LNCaP clone FGC (cell line): ENCODE results near the gene RSBN1L.
"Not testable (repeated sequence)": the region's sequence is repeated elsewhere in the genome, so short reads cannot be mapped to it uniquely, and the experiment has no call there.

Experiments used
- DNase-seq: peaks from one replicate; pipeline ENCODE4 v3.0.0-alpha.2; 2011; ENCODE audit warnings: low read depth
- H3K4me3 ChIP-seq: 2 replicates; pipeline ENCODE4 v1.5.1; 2011; ENCODE audit warnings: mild to moderate bottlenecking, low read depth, low read length, control low read depth
- TF ChIP-seq, protein P1 (sequence below): IDR thresholded peaks from 2 replicates; pipeline ENCODE4 v1.5.1; 2012; ENCODE audit warnings: mild to moderate bottlenecking; ENCODE audit not compliant: control insufficient read depth, insufficient read depth; ENCODE audit errors: extremely low read depth

RSBN1L gene

DNA sequence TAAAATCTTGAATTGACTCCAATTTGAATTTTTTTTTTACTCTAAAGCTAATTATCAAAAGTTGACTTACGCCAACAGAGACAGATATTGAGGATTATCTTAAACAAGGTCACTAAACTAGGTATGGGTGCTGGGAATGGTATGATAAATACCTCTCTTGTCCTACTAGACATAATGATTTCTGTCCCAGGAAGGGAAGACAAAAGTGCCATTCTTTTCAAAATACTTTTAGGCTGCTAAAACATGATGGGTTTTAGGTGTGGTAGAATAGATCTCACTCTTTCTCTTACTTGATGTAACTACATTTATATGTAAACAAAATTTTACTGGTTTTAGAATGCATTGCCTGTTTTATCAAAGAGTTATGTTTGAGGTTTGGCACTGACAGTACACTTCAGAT, 86.9 kb downstream of the RSBN1L start:
- no peak overlapping the region for H3K4me3 ChIP-seq
- TF ChIP-seq, protein P1, sequence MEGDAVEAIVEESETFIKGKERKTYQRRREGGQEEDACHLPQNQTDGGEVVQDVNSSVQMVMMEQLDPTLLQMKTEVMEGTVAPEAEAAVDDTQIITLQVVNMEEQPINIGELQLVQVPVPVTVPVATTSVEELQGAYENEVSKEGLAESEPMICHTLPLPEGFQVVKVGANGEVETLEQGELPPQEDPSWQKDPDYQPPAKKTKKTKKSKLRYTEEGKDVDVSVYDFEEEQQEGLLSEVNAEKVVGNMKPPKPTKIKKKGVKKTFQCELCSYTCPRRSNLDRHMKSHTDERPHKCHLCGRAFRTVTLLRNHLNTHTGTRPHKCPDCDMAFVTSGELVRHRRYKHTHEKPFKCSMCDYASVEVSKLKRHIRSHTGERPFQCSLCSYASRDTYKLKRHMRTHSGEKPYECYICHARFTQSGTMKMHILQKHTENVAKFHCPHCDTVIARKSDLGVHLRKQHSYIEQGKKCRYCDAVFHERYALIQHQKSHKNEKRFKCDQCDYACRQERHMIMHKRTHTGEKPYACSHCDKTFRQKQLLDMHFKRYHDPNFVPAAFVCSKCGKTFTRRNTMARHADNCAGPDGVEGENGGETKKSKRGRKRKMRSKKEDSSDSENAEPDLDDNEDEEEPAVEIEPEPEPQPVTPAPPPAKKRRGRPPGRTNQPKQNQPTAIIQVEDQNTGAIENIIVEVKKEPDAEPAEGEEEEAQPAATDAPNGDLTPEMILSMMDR: no peak
- no peak for DNase-seq

DNA sequence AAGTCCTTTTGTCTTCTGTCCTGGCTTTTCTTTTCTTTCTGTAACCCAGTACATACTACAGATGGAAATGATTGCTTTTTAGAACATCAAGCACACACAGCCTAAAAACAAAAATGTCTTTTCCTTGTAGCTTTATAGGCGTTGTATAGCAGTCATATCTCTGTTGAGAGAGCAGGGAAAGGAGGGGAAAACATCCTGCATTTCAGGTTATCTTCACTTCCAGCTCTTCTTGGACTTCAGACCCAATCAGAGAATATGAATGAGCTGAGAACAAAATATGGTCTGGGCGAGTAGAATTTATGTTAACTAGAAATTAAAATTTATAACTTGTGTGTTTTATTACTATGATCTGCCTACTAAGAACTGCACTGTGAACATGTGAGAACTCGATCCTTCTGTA, 87.3 kb downstream of the RSBN1L start:
- no peak for DNase-seq
- TF ChIP-seq, protein P1: no peak
- H3K4me3 ChIP-seq: no peak overlapping the region

DNA sequence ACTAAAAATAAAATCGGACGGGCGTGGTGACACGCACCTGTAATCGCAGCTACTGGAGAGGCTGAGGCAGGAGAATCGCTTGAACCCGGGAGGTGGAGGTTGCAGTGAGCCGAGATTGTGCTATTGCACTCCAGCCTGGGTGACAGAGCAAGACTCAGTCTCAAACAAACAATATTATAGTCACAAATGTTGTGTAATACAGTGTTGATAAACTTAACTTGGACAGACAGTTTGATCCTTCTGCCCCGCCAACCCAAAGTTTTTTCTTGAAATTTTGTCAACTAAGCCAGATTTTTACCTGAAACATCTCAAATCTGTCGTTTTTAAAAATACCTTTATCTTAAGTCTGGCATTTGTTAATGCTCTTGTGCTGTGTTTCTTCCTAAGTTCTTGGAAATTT, 88.2 kb downstream of the RSBN1L start:
- H3K4me3 ChIP-seq, DNase-seq: not testable (repeated sequence)

DNA sequence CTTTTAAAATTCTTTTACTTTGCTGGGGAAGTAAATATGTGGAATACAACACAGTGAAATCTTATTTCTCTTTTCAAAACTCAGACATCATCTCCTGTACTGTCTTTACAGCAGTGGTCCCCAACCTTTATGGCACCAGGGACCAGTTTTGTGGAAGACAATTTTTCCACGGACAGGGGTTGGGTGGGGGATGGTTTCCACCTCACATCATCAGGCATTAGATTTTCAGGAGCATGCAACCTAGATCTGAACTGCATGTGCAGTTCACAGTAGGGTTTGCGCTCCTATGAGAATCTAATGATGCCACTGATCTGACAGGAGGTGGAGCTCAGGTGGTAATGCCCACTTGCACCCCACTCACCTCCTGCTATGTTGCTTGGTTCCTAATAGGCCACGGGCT, 89.8 kb downstream of the RSBN1L start:
- no peak overlapping the region for H3K4me3 ChIP-seq
- TF ChIP-seq, protein P1: no peak
- DNase-seq: no peak

DNA sequence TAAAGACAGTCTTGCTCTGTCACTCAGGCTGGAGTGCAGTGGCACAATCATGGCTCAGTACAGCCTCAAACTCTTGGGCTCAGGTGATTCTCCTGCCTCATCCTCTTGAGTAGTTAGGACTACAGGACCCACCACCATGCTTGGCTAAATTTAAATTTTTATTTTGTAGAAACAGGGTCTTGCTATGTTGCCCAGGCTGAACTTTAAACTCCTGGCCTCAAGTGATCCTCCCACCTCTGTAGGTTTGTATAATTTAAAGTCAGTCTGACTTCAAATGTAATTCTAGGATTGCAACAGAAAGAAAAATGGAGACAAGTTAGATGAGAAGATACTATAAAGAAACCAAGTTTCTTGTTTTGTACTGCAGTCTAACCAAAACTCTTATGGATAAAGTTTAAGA, 90.5 kb downstream of the RSBN1L start:
- no peak overlapping the region for H3K4me3 ChIP-seq
- TF ChIP-seq, protein P1: no peak
- DNase-seq: no peak

DNA sequence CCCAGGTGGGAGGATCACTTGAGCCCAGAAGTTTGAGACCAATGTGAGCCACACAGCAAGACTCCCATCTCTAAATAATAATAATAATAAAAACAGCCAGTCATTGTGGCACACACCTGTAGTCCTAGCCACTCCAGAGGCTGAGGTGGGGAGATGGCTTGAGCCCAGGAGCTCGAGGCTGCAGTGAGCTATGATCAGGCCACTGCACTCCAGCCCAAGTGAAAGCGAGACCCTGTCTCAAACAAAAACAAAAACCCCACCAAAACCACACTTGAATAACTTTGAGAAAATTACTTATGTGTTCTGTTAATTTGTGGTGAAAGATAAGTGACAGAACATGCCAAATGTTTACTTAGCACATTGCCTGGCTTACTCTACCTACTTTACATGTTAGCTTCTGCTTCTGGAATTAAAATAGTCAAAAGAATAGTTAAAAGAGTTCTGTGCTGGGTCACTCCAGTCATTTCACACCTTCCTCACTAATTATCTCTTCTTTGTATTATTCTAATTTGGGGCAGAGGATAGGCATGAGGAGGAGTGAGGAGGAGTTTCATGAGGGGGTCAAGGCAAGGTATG, 92.2 kb downstream of the RSBN1L start:
- no peak overlapping the region for H3K4me3 ChIP-seq
- TF ChIP-seq, protein P1: no peak
- DNase-seq: no peak

DNA sequence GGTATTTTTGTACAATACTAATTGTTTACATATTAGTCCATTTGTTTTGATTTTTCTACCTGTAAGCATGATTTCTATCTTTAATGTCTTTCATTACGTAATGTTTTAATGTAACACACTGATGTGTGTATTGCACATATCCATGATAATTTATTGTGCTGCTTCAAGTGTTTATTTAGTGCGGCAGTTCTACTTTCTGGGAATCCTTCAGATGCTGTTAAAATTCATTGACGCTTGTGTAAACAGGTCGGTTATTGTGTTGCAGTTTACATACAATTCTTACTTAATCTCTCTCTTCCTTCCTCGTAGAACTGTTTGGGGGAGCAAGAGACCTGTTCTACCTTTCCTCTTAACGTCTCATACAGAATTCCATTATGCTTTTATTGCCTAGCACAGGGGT, 95.1 kb downstream of the RSBN1L start:
- TF ChIP-seq, protein P1: no peak
- peak; percentile 89 for DNase-seq
- H3K4me3 ChIP-seq: peak overlapping the region; percentile 30; the same call in 1 of the 2 replicates
